Measurements from ENCODE around the gene LRRC41. TPM values are rescaled to one million over a fixed set of nuclear protein-coding genes. Genes with fewer than 3 reads are reported as not detected.
A peak's percentile ranks its signal among the peaks of the same experiment; 100 is the strongest.

Gene LRRC41, protein sequence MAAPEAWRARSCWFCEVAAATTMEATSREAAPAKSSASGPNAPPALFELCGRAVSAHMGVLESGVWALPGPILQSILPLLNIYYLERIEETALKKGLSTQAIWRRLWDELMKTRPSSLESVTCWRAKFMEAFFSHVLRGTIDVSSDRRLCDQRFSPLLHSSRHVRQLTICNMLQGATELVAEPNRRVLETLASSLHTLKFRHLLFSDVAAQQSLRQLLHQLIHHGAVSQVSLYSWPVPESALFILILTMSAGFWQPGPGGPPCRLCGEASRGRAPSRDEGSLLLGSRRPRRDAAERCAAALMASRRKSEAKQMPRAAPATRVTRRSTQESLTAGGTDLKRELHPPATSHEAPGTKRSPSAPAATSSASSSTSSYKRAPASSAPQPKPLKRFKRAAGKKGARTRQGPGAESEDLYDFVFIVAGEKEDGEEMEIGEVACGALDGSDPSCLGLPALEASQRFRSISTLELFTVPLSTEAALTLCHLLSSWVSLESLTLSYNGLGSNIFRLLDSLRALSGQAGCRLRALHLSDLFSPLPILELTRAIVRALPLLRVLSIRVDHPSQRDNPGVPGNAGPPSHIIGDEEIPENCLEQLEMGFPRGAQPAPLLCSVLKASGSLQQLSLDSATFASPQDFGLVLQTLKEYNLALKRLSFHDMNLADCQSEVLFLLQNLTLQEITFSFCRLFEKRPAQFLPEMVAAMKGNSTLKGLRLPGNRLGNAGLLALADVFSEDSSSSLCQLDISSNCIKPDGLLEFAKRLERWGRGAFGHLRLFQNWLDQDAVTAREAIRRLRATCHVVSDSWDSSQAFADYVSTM
- polyA plus RNA-seq (2013, experiment 1 of 4) = 81.1 TPM
- 80.4 TPM for polyA plus RNA-seq (2013, experiment 2 of 4)
- 57.3 TPM for polyA plus RNA-seq (2013, experiment 3 of 4)
- 64.8 TPM for polyA plus RNA-seq (2013, experiment 4 of 4)

DNA sequence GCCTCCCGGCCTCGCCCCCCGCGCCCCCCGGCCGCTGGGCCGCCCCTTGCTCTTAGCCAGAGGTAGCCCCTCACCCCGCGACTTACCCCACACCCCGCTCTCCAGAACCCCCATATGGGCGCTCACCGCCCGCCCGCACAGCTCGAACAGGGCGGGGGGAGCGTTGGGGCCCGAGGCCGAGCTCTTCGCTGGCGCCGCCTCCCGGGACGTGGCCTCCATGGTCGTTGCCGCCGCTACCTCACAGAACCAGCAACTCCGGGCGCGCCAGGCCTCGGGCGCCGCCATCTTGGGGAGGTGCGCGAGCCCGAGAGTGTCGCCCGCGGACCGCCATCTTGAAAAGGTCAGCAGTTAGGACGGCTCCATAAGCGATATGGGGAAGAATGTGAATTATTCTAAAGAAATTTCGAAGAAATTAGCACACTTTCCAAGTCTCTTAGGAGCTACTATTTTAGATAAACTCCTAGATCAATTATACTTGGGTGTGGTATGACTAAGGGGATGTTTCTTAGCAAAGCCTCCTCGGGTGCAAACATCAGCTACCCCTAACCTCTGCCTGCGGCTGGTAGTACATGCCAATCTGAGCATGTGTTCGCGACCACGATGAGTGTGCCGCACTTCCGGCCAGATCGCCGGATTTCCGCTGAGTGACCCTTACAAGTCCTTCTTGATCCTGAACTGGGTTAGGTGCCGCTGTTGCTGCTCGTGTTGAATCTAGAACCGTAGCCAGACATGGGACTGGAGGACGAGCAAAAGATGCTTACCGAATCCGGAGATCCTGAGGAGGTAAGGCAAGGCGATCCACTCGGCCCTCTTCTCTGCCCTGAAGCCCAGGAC, at the start of gene LRRC41, which contains the start of gene UQCRH:
TSS of gene LRRC41 (minus strand) at position 579 of the 834 bp plus-strand sequence. CDS start at position 285, 294 bp downstream.
TSS of gene UQCRH (plus strand) at position 661 of the 834 bp plus-strand sequence. CDS start at position 730, 69 bp downstream.
- WGBS, 2 experiments = 0% methylated on average over 60 to 61 of the region's 61 CpGs

DNA sequence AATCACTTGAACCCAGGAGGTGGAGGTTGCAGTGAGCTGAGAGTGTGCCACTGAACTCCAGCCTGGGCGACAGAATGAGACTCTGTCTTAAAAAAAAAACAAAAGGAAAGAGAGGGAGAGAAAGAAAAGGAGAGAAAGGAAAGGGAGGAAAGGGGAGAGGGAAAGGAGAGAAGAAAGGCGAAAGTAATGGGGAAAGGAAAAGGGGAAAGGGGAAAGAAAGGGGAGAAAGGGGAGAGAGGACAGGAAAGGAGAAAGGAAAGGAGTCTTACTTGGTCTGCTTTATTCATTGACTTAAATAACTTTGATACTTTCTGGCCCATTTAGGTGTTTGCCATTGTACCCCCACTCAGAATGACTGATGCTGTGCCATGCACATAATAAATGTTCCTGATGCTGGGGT, 48.9 kb upstream of the LRRC41 start:
- Histone ChIP-seq H3K27me3 (ENCODE audit: control insufficient read depth, insufficient read depth, low read length, poor library complexity, severe bottlenecking) (no peaks in the 10 kb centered on the region), H3K4me1 (ENCODE audit: control insufficient read depth, insufficient read depth, low read length) (no peaks in the 10 kb centered on the region), H3K4me3 (ENCODE audit: insufficient read depth, low read depth, low read length) (no peak overlapping the region), H3K27ac (ENCODE audit: insufficient read depth, low read depth, low read length, poor library complexity, severe bottlenecking) (no peak overlapping the region), H3K9me3 (ENCODE audit: control insufficient read depth, low read length) (no peaks in the 10 kb centered on the region), H3K36me3 (ENCODE audit: control insufficient read depth, insufficient read depth, low read length) (peaks cover 49% of the 10 kb centered on the region)
- WGBS, 2 experiments = 95 to 98% methylated on average over 2 of the region's 2 CpGs

More for the DNA sequence above, at the start of gene LRRC41, which contains the start of gene UQCRH:
- Histone ChIP-seq H3K9me3 (ENCODE audit: control insufficient read depth, low read length) (no peaks in the 10 kb centered on the region), H3K27ac (ENCODE audit: insufficient read depth, low read depth, low read length, poor library complexity, severe bottlenecking) (peak within 1 kb of the TSS; percentile 97), H3K4me1 (ENCODE audit: control insufficient read depth, insufficient read depth, low read length) (peaks cover 7% of the 10 kb centered on the region), H3K4me3 (ENCODE audit: insufficient read depth, low read depth, low read length) (peak within 1 kb of the TSS; percentile 71), H3K36me3 (ENCODE audit: control insufficient read depth, insufficient read depth, low read length) (no peaks in the 10 kb centered on the region), H3K27me3 (ENCODE audit: control insufficient read depth, insufficient read depth, low read length, poor library complexity, severe bottlenecking) (no peaks in the 10 kb centered on the region)

DNA sequence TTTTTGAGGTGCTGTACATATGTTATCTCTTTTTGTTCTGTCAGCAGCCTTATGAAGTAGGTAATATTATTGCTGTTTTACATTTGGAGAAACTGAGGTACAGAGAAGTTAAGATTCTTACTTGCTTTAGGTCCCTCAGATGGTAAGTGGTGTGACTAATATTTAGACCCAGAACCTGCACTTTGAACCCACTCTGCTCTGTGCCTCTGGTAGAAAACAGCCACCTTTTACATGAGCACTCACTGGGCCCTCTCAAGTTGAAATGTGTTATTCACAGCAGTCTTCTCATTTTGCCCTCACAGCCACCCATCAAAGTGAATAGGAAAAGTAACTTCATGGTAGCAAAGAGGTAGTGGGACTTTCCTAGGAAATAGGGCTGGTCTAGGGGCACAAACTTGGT, 41.9 kb upstream of the LRRC41 start:
- no peaks in the 10 kb centered on the region for H3K9me3 ChIP-seq (ENCODE audit: control insufficient read depth, low read length)
- H3K27ac ChIP-seq (ENCODE audit: insufficient read depth, low read depth, low read length, poor library complexity, severe bottlenecking) = no peak overlapping the region
- no peaks in the 10 kb centered on the region for H3K27me3 ChIP-seq (ENCODE audit: control insufficient read depth, insufficient read depth, low read length, poor library complexity, severe bottlenecking)
- no peaks in the 10 kb centered on the region for H3K4me1 ChIP-seq (ENCODE audit: control insufficient read depth, insufficient read depth, low read length)
- H3K36me3 ChIP-seq (ENCODE audit: control insufficient read depth, insufficient read depth, low read length) = peaks cover 21% of the 10 kb centered on the region
- H3K4me3 ChIP-seq (ENCODE audit: insufficient read depth, low read depth, low read length) = no peak overlapping the region

DNA sequence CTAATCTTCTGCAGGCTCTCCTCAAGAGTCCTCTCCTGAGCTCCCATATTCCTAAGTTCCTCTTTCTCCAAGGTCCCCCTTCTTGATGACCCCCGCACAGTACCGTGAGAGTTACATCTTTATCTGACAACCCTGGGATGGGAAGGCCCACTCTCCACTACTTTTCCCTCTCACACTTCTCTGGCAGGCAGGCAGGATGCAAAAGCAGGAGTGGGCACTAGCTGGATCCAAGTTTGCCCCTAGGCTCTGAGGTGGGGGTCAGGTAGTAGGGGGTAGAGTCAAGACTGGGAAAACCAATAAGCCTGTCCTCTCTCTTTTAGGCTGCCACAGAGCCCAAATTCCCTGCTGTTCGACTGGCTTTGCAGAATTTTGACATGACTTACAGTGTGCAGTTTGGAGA, 41.1 kb upstream of the LRRC41 start:
- WGBS, 2 experiments = 93 to 96% methylated on average over 3 of the region's 3 CpGs
- Histone ChIP-seq H3K9me3 (ENCODE audit: control insufficient read depth, low read length) (no peaks in the 10 kb centered on the region), H3K27ac (ENCODE audit: insufficient read depth, low read depth, low read length, poor library complexity, severe bottlenecking) (no peak overlapping the region)

DNA sequence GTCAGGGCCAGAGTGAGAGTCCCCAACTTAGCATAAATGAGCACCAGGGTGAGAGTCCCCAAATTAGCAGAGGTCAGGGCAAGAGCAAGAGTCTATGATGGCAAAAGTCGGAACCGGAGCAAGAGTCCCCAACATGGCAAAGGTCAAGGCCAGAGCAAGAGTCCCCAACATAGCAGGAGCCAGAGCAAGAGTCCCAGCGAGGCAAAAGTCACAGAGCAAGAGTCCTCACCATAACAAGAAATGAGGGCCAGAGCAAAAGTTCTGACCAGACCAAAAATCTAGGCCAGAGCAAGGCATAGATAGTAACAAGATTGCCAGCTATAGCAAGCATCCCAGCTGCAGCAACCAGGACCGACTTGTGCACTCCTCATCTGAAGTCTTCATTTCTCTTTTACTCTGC, 40.3 kb upstream of the LRRC41 start:
- no peaks in the 10 kb centered on the region for H3K9me3 ChIP-seq (ENCODE audit: control insufficient read depth, low read length)
- 93 to 95% methylated on average over 4 of the region's 4 CpGs for WGBS, 2 experiments
- no peaks in the 10 kb centered on the region for H3K27me3 ChIP-seq (ENCODE audit: control insufficient read depth, insufficient read depth, low read length, poor library complexity, severe bottlenecking)
- no peaks in the 10 kb centered on the region for H3K4me1 ChIP-seq (ENCODE audit: control insufficient read depth, insufficient read depth, low read length)
- no peak overlapping the region for H3K4me3 ChIP-seq (ENCODE audit: insufficient read depth, low read depth, low read length)
- no peak overlapping the region for H3K27ac ChIP-seq (ENCODE audit: insufficient read depth, low read depth, low read length, poor library complexity, severe bottlenecking)
- H3K36me3 ChIP-seq (ENCODE audit: control insufficient read depth, insufficient read depth, low read length) = peaks cover 10% of the 10 kb centered on the region

More for the DNA sequence above, 41.1 kb upstream of the LRRC41 start:
- peaks cover 13% of the 10 kb centered on the region for H3K36me3 ChIP-seq (ENCODE audit: control insufficient read depth, insufficient read depth, low read length)
- H3K4me1 ChIP-seq (ENCODE audit: control insufficient read depth, insufficient read depth, low read length) = no peaks in the 10 kb centered on the region
- H3K27me3 ChIP-seq (ENCODE audit: control insufficient read depth, insufficient read depth, low read length, poor library complexity, severe bottlenecking) = no peaks in the 10 kb centered on the region
- no peak overlapping the region for H3K4me3 ChIP-seq (ENCODE audit: insufficient read depth, low read depth, low read length)

DNA sequence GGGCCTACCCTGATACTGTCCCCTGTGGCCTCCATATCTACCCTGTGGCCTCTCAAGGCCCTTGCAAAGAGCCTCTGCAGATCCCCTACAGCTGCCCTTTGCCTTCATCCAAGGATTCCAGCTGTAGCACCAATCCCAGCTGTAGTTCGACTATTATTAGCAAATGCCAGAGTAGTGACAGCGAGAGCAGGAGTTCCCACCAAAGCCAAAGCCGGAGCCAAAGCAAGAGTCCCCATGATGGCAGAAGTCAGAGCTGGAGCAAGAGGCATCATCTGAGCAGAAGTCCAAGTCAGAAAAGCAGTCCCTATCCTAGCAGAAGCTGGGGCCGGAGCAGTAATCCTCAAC, 39.9 kb upstream of the LRRC41 start:
- no peak overlapping the region for H3K27ac ChIP-seq (ENCODE audit: insufficient read depth, low read depth, low read length, poor library complexity, severe bottlenecking)
- H3K27me3 ChIP-seq (ENCODE audit: control insufficient read depth, insufficient read depth, low read length, poor library complexity, severe bottlenecking) = no peaks in the 10 kb centered on the region
- H3K4me3 ChIP-seq (ENCODE audit: insufficient read depth, low read depth, low read length) = no peak overlapping the region
- no peaks in the 10 kb centered on the region for H3K9me3 ChIP-seq (ENCODE audit: control insufficient read depth, low read length)
- H3K4me1 ChIP-seq (ENCODE audit: control insufficient read depth, insufficient read depth, low read length) = no peaks in the 10 kb centered on the region
- 94% methylated on average over 4 of the region's 4 CpGs for WGBS, 2 experiments
- peaks cover 10% of the 10 kb centered on the region for H3K36me3 ChIP-seq (ENCODE audit: control insufficient read depth, insufficient read depth, low read length)

DNA sequence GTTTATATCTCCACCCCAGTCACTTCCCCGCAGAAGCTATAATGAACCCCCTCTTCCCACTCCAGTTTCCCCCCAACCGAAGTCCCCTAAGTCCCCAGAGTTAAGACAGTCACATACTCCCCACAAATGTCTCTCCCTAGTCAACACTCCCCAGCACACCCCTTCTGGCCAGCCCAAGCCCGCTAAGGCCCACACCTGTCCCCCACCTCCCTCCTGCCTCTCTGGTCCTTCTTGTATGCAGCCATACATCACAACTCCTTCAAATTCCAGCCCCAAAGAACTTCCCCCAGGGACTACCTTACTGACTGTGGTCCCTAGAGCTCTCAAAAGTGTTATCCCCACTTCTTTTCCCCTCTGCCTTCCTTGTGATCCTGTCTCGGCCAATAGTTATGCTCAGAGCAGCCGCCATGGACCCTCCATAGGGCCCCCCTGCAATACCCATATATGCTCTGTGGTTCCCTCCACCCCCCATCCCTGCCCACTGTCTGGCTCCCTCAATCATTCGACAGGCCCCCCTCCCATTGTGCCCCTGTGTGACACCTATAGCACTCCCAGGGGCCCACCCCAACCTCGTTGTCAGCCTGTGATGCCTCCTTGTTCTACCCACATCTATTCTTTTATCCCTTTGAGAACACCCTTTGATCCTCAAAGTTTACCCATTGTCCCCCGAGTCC, 39.4 kb upstream of the LRRC41 start:
- 94 to 95% methylated on average over 8 of the region's 8 CpGs for WGBS, 2 experiments

DNA sequence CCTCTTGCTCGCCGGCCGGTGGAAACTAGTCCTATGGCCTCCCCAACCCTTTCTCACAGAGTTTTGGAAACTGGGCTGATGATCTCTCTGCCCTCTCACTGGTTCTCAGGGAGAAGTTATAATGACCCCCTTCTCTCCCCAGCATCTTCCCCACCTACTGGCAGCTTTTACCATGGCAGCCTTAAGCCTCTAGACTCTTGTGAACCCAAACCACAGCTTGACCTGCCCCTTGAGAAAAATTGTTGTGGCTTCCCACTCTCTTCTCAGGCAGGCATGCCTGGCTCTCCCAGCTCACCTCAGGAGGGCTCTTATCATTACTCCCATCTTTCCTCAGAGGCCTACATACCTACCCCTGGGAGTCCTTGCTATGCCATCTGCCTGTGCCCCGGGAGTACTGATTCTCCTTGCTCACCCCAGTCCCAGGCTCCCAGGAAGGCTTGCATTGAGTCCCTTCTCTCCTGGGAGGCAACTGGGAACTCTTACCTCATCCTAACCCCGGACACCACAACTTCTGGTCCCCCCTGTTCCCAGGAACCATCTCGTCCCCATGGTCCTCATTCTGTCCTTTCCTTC, 38.8 kb upstream of the LRRC41 start:
- Histone ChIP-seq H3K4me1 (ENCODE audit: control insufficient read depth, insufficient read depth, low read length) (no peaks in the 10 kb centered on the region), H3K27ac (ENCODE audit: insufficient read depth, low read depth, low read length, poor library complexity, severe bottlenecking) (no peak overlapping the region), H3K27me3 (ENCODE audit: control insufficient read depth, insufficient read depth, low read length, poor library complexity, severe bottlenecking) (no peaks in the 10 kb centered on the region), H3K9me3 (ENCODE audit: control insufficient read depth, low read length) (no peaks in the 10 kb centered on the region), H3K4me3 (ENCODE audit: insufficient read depth, low read depth, low read length) (no peak overlapping the region), H3K36me3 (ENCODE audit: control insufficient read depth, insufficient read depth, low read length) (peaks cover 6% of the 10 kb centered on the region)
- 93 to 96% methylated on average over 6 of the region's 6 CpGs for WGBS, 2 experiments

More for the DNA sequence above, 39.4 kb upstream of the LRRC41 start:
- no peak overlapping the region for H3K27ac ChIP-seq (ENCODE audit: insufficient read depth, low read depth, low read length, poor library complexity, severe bottlenecking)
- no peaks in the 10 kb centered on the region for H3K27me3 ChIP-seq (ENCODE audit: control insufficient read depth, insufficient read depth, low read length, poor library complexity, severe bottlenecking)
- no peaks in the 10 kb centered on the region for H3K9me3 ChIP-seq (ENCODE audit: control insufficient read depth, low read length)
- peaks cover 10% of the 10 kb centered on the region for H3K36me3 ChIP-seq (ENCODE audit: control insufficient read depth, insufficient read depth, low read length)
- no peaks in the 10 kb centered on the region for H3K4me1 ChIP-seq (ENCODE audit: control insufficient read depth, insufficient read depth, low read length)
- H3K4me3 ChIP-seq (ENCODE audit: insufficient read depth, low read depth, low read length) = no peak overlapping the region

All from ectodermal cell (in vitro differentiated cells).